T follicular helper cell (primary cell): Measurements from ENCODE around the gene COQ8B.
"Not testable (repeated sequence)": the region's sequence is repeated elsewhere in the genome, so short reads cannot be mapped to it uniquely, and the experiment has no call there.

Experiments
- DNase-seq: peaks from one replicate; pipeline ENCODE4 v3.0.0-alpha.2; 2020; ENCODE audit warnings: low read depth

Gene COQ8B

DNA sequence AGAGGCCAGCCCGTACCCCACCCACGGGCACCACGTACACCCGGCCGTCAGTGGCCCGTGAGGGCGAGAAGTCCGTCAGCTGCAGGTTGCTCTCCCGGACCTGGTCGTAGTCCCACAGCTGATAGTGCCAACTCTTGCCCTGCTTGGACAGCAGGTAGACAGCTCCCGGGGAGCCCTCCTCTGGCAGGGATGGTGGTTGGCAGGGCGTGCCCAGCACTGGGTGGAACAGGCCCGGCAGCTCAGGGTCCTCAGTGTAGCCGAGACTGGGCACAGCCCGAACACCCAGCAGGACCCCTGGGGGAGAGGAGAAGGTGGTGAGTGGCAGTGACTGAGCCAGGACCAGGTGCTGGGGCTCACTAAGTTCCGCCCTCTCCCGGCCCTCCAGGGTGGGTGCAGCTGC is 25.8 kb upstream of the COQ8B start:
- no peak for DNase-seq

GRCh38 chr19:40741527-40742390 is 25.1 kb upstream of the COQ8B start:
- DNase-seq: no peak

- no peak for DNase-seq
These were observed 24.1 kb upstream of the COQ8B start for GRCh38 chr19:40740747-40741146.

- no peak for DNase-seq
These were observed 23.4 kb upstream of the COQ8B start for GRCh38 chr19:40739871-40740703.

DNA sequence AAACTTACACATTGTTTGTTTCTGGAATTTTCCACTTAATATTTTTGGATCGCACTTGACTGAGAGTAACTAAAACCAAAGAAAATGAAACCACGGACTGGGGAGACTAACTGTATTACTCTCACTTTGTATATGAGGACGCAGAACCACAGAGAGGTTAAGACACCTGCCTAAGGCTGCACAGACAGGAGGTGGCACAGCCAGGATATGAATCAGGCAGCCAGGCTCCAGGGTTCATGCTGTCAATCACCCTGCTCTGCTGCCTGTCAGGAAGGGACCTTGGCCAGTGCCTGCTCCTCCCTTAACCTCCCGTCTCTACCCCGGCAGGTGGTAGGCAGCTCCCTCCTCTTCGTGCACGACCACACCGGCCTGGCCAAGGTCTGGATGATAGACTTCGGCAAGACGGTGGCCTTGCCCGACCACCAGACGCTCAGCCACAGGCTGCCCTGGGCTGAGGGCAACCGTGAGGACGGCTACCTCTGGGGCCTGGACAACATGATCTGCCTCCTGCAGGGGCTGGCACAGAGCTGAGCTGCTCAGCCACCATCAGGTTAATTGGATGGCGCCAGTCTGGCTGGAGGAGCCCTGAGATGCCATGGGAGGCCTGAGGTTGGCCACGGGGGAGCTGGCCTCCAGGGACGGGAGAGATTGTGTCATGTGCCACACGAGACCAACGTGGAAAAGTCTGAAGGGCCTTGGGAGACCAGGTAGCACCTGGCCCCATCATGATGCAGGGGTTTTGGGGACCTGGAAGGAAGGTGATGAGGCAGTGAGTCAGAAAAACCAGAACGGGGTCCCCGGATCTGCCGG is 22.5 kb upstream of the COQ8B start:
- DNase-seq: no peak

GRCh38 chr19:40737102-40737644 is 20.5 kb upstream of the COQ8B start:
- DNase-seq: no peak

DNA sequence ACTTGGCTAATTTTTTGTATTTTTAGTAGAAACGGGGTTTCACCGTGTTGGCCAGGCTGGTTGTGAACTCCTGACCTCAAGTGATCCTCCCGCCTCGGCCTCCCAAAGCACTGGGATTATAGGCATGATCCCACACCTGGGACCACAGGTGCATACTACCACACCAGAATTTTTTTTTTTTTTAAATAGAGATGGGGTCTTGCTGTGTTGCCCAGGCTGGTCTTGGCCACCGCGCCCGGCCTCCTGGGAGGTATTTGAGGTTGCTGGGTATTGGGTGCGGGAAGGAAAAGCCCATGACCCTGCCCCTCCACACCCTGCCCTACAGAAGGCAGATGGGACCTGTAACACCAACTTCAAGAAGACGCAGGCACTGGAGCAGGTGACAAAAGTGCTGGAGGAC is 20.0 kb upstream of the COQ8B start:
- no peak for DNase-seq

GRCh38 chr19:40735013-40735771 is 18.5 kb upstream of the COQ8B start:
- DNase-seq: no peak

DNA sequence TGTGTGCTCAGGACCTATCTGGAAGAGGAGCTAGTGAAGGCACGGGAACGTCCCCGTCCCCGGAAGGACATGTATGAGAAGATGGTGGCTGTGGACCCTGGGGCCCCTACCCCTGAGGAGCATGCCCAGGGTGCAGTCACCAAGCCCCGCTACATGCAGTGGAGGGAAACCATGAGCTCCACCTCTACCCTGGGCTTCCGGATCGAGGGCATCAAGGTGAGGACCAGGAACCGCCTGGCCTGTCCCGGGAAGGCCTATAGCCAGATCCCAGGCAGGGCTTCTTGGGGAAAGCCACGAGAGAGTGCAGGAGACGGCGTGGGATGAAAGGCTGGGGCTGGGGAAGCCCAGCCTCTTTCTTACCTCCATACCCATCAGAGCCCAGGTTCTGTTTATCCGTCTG is 16.5 kb upstream of the COQ8B start:
- DNase-seq: no peak

- DNase-seq: not testable (repeated sequence)
These were observed 15.6 kb upstream of the COQ8B start for GRCh38 chr19:40732304-40732703.

GRCh38 chr19:40730065-40730464 is 13.4 kb upstream of the COQ8B start:
- not testable (repeated sequence) for DNase-seq

DNA sequence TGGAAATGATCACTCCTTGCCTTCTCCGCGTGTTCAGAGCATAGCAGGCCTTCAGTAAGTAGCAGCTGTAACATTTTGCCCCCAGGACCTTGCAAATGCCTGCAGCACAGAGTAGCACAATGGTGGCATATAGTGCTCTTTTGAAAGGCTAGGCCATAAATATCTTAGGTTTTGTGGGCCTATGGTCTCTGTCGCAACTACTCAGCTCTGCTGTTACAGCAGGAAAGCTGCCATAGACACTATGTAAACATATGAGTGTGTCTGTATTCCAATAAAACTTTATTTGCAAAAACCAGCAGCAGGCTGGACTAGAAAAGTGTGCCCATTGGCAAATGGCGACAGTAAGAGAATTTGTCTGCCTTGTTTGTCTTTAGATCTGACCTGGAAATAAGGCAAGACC is 9.6 kb upstream of the COQ8B start:
- no peak for DNase-seq

DNA sequence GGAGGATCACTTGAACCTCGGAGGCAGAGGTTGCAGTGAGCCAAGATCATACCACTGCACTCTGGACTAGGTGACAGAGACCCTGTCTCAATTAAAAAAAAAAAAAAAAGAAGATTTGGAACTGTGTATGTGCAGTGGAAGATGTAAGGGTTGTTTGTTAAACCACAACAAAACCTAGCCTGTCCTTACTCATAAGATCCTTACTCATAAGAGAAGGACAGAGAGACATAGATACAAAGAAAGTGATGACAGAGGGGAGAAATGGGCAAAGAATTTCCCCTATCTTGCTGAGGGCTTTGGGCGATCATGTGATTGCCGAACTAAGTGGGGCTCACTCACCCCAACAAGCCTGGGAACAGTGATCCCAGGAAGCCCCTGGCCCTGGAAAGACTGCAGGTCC is 8.2 kb upstream of the COQ8B start:
- DNase-seq: no peak

- no peak for DNase-seq
These were observed 7.6 kb upstream of the COQ8B start for GRCh38 chr19:40724315-40724714.

GRCh38 chr19:40723661-40724254 is 7.1 kb upstream of the COQ8B start:
- DNase-seq: no peak

DNA sequence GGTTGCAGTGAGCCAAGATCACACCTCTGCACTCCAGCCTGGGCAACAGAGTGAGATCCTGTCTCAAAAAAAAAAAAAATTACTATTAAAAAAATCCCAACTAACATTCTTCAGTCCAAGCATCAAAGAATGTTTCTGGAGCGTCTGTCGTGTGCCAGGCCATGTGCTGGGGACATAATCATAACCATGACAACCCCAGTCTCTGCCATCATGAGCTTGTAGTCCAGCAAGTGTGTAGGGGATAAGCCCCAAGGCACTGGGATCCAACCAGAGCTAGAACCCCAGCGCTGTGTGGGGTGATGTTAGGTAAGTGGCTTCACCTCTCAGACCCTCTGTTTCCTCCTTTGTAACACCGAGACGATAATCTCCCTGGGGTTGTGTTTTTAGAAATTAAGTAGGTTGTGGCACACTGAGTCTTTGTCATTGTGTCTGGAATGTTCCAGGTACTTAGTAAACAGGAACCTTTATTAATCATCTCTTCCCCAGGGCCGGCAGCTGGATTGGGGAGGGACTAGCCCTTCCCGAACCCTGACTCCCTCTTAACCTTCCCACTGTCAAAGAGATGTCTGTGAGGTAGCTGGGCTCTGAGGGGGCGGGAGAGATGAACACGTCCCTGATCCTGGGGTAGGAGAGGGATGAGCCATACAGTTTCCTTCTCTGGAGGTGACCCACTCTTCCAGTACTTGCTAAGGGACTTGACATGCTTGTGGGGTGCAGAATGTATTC is 5.4 kb upstream of the COQ8B start:
- DNase-seq: no peak

DNA sequence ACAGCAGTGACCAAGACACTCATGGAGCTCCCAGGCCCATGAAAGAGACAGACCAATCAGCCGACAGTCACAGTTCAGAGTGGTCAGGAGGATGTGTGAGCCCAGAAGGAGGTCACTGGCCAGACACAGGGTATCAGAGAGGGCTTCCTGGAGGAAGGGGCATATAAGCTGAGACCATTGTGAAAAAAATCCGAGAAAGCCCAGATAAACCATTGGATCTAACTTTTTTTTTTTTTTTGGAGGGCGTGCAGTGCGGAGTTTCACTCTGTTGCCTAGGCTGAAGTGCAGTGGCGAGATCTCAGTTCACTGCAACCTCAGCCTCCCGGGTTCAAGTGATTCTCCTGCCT is 4.4 kb upstream of the COQ8B start:
- DNase-seq: no peak

DNA sequence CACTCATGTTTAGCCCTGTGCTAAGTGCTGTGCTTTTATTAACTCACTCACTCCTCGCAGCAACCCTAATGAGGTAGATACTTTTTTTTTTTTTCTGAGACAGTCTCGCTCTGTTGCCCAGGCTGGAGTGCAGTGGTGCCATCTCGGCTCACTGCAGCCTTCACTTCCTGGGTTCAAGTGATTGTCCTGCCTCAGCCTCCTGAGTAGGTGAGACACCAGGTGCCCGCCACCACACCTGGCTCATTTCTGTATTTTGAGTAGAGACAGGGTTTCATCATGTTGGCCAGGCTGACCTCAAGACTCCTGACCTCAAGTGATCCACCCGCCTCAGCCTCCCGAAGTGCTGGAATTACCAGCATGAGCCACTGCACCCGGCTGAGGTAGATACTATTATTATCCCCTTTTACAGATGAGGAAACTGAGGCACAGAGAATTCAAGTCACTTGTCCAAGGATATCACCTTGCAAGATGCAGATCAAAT is 2.8 kb upstream of the COQ8B start:
- no peak for DNase-seq

GRCh38 chr19:40718774-40719391 is 2.2 kb upstream of the COQ8B start:
- no peak for DNase-seq
